Measurements from ENCODE around the gene ABCB9. TPM values are rescaled to one million over a fixed set of nuclear protein-coding genes. Genes with fewer than 3 reads are reported as not detected.

Gene ABCB9
- polyA plus RNA-seq, 1 donor from 2014 or later: 19.7 TPM

GRCh38 chr12:122948605-122949004 is 17.7 kb downstream of the ABCB9 start:
- H3K9me2 ChIP-seq (ENCODE audit: insufficient read depth, low read length): no peaks in the 10 kb centered on the region
- H3K79me2 ChIP-seq (replicated peaks; ENCODE audit: insufficient read depth, low read length): no peaks in the 10 kb centered on the region
- TF ChIP-seq RAD21 (conservative IDR thresholded peaks at IDR 0.05) (no peak), EP300 (conservative IDR thresholded peaks at IDR 0.05; ENCODE audit: poor library complexity, severe bottlenecking) (no peak), EZH2 (IDR thresholded peaks at IDR 0.05; ENCODE audit: borderline replicate concordance, insufficient read depth, low read length, poor library complexity, severe bottlenecking) (no peak), TAF1 (IDR thresholded peaks at IDR 0.05; ENCODE audit: low read depth) (no peak), CTCF (IDR thresholded peaks at IDR 0.05; ENCODE audit: poor library complexity, severe bottlenecking) (no peak), SMC3 (conservative IDR thresholded peaks at IDR 0.05; ENCODE audit: poor library complexity) (no peak), REST (IDR thresholded peaks at IDR 0.05; ENCODE audit: borderline replicate concordance) (no peak), MXI1 (conservative IDR thresholded peaks at IDR 0.05; ENCODE audit: poor library complexity, severe bottlenecking) (no peak), POLR2AphosphoS5 (IDR thresholded peaks at IDR 0.05) (no peak)
- H3K27ac ChIP-seq (ENCODE audit: low read length): no peak overlapping the region
- no peak overlapping the region for H3K4me3 ChIP-seq (ENCODE audit: low read length)
- H3K9ac ChIP-seq (ENCODE audit: low read length): no peak overlapping the region
- H3K4me2 ChIP-seq (ENCODE audit: low read length): no peak overlapping the region
- no peaks in the 10 kb centered on the region for H4K20me1 ChIP-seq (ENCODE audit: insufficient read depth)
- H2AFZ ChIP-seq (ENCODE audit: low read depth, low read length): no peak overlapping the region
- no peaks in the 10 kb centered on the region for H3F3A ChIP-seq (ENCODE audit: insufficient read depth, low read length, poor library complexity, severe bottlenecking)
- H3K9me3 ChIP-seq (ENCODE audit: low read length): no peaks in the 10 kb centered on the region
- no peaks in the 10 kb centered on the region for H3K27me3 ChIP-seq (ENCODE audit: insufficient read depth, low read depth, low read length)
- H3K36me3 ChIP-seq (ENCODE audit: insufficient read depth, low read length): no peaks in the 10 kb centered on the region

GRCh38 chr12:122947352-122947792 is 18.9 kb downstream of the ABCB9 start:
- Histone ChIP-seq H4K20me1 (ENCODE audit: insufficient read depth) (no peaks in the 10 kb centered on the region), H3K9me3 (ENCODE audit: low read length) (no peaks in the 10 kb centered on the region), H3K4me2 (ENCODE audit: low read length) (no peak overlapping the region), H3K9me2 (ENCODE audit: insufficient read depth, low read length) (no peaks in the 10 kb centered on the region), H2AFZ (ENCODE audit: low read depth, low read length) (no peak overlapping the region), H3K27ac (ENCODE audit: low read length) (no peak overlapping the region), H3K36me3 (ENCODE audit: insufficient read depth, low read length) (no peaks in the 10 kb centered on the region), H3K9ac (ENCODE audit: low read length) (no peak overlapping the region), H3K4me3 (ENCODE audit: low read length) (no peak overlapping the region), H3F3A (ENCODE audit: insufficient read depth, low read length, poor library complexity, severe bottlenecking) (no peaks in the 10 kb centered on the region), H3K79me2 (replicated peaks; ENCODE audit: insufficient read depth, low read length) (no peaks in the 10 kb centered on the region), H3K27me3 (ENCODE audit: insufficient read depth, low read depth, low read length) (no peaks in the 10 kb centered on the region)
- TF ChIP-seq EP300 (conservative IDR thresholded peaks at IDR 0.05; ENCODE audit: poor library complexity, severe bottlenecking): no peak
- no peak for TF ChIP-seq MXI1 (conservative IDR thresholded peaks at IDR 0.05; ENCODE audit: poor library complexity, severe bottlenecking)
- TF ChIP-seq CTCF (IDR thresholded peaks at IDR 0.05; ENCODE audit: poor library complexity, severe bottlenecking): no peak
- no peak for TF ChIP-seq SMC3 (conservative IDR thresholded peaks at IDR 0.05; ENCODE audit: poor library complexity)
- no peak for TF ChIP-seq EZH2 (IDR thresholded peaks at IDR 0.05; ENCODE audit: borderline replicate concordance, insufficient read depth, low read length, poor library complexity, severe bottlenecking)
- TF ChIP-seq TAF1 (IDR thresholded peaks at IDR 0.05; ENCODE audit: low read depth): no peak
- TF ChIP-seq REST (IDR thresholded peaks at IDR 0.05; ENCODE audit: borderline replicate concordance): no peak
- TF ChIP-seq RAD21 (conservative IDR thresholded peaks at IDR 0.05): no peak
- no peak for TF ChIP-seq POLR2AphosphoS5 (IDR thresholded peaks at IDR 0.05)
